Neural cell (in vitro differentiated cells): ENCODE measurements around the gene ARHGAP45. TPM values are rescaled to one million over a fixed set of nuclear protein-coding genes. Genes with fewer than 3 reads are reported as not detected.

Experiments used
- H2AFZ ChIP-seq: fragments of 200-600, 300-800 bp; sonication (generic), shearing (Covaris generic); 2 replicates; pipeline ENCODE4 v1.6.0; 2014; ENCODE audit warnings: low read depth, mild to moderate bottlenecking, antibody characterized with exemption, low read length, moderate library complexity
- H3F3A ChIP-seq: fragments of 200-600 bp; shearing (Covaris generic); 2 replicates; pipeline ENCODE4 v1.6.1; 2016; ENCODE audit warnings: mild to moderate bottlenecking, moderate library complexity, mixed read lengths, antibody characterized with exemption, low read length; ENCODE audit not compliant: insufficient read depth, poor library complexity, severe bottlenecking
- H3K27ac ChIP-seq: fragments of 200-600, 300-800 bp; sonication (generic), shearing (Covaris generic); 2 replicates; pipeline ENCODE4 v1.5.1; 2014; ENCODE audit warnings: mild to moderate bottlenecking, low read length, moderate library complexity
- H3K27me3 ChIP-seq: fragments of 300-800, 200-600 bp; sonication (generic), shearing (Covaris generic); 2 replicates; pipeline ENCODE4 v1.6.0; 2014; ENCODE audit warnings: mild to moderate bottlenecking, low read depth, low read length, moderate library complexity; ENCODE audit not compliant: insufficient read depth
- H3K36me3 ChIP-seq: fragments of 300-800, 200-600 bp; sonication (generic), shearing (Covaris generic); 2 replicates; pipeline ENCODE4 v1.5.1; 2014; ENCODE audit warnings: mild to moderate bottlenecking, antibody characterized with exemption, low read length, moderate library complexity; ENCODE audit not compliant: insufficient read depth
- H3K4me2 ChIP-seq: fragments of 300-800, 200-600 bp; sonication (generic), shearing (Covaris generic); 2 replicates; pipeline ENCODE4 v1.6.0; 2014; ENCODE audit warnings: mild to moderate bottlenecking, low read length
- H3K4me3 ChIP-seq: fragments of 300-800, 200-600 bp; sonication (generic), shearing (Covaris generic); 2 replicates; pipeline ENCODE4 v1.5.1; 2014; ENCODE audit warnings: mild to moderate bottlenecking, low read length, moderate library complexity
- H3K79me2 ChIP-seq: fragments of 200-600 bp; shearing (Covaris generic); replicated peaks from 2 replicates; pipeline ENCODE4 v1.6.0; 2014; ENCODE audit warnings: mild to moderate bottlenecking, low read length, moderate library complexity; ENCODE audit not compliant: insufficient read depth
- H3K9ac ChIP-seq: fragments of 300-800, 200-600 bp; sonication (generic), shearing (Covaris generic); 2 replicates; pipeline ENCODE4 v1.6.1; 2016; ENCODE audit warnings: mild to moderate bottlenecking, low read length, mixed read lengths
- H3K9me2 ChIP-seq: fragments of 200-600 bp; shearing (Covaris generic); 2 replicates; pipeline ENCODE4 v1.6.1; 2016; ENCODE audit warnings: mild to moderate bottlenecking, low read length, mixed read lengths; ENCODE audit not compliant: insufficient read depth
- H3K9me3 ChIP-seq: fragments of 200-600, 300-800 bp; sonication (generic), shearing (Covaris generic); 2 replicates; pipeline ENCODE4 v1.6.1; 2016; ENCODE audit warnings: mild to moderate bottlenecking, mixed run types, low read length, moderate library complexity, mixed read lengths
- H4K20me1 ChIP-seq: fragments of 200-600 bp; shearing (Covaris generic); 2 replicates; pipeline ENCODE4 v1.6.1; 2016; ENCODE audit warnings: mild to moderate bottlenecking, mixed run types; ENCODE audit not compliant: insufficient read depth
- EP300 ChIP-seq: fragments of 450-650 bp; conservative IDR thresholded peaks from 2 replicates; pipeline ENCODE4 v1.6.1; 2014; ENCODE audit warnings: antibody characterized with exemption, mild to moderate bottlenecking, moderate library complexity; ENCODE audit not compliant: poor library complexity, severe bottlenecking
- MXI1 ChIP-seq: fragments of 450-650 bp; conservative IDR thresholded peaks from 2 replicates; pipeline ENCODE4 v1.6.1; 2014; ENCODE audit warnings: antibody characterized with exemption, mild to moderate bottlenecking; ENCODE audit not compliant: poor library complexity, severe bottlenecking
- POLR2AphosphoS5 ChIP-seq: IDR thresholded peaks from 2 replicates; pipeline ENCODE4 v1.6.1; 2012
- RAD21 ChIP-seq: fragments of 450-650 bp; conservative IDR thresholded peaks from 2 replicates; pipeline ENCODE4 v1.6.1; 2014; ENCODE audit warnings: antibody characterized with exemption, mild to moderate bottlenecking, moderate library complexity
- REST ChIP-seq: IDR thresholded peaks from 2 replicates; pipeline ENCODE4 v1.6.1; 2012; ENCODE audit warnings: borderline replicate concordance
- TAF1 ChIP-seq: IDR thresholded peaks from 2 replicates; pipeline ENCODE4 v1.6.1; 2012; ENCODE audit warnings: low read depth
- polyA plus RNA-seq: library from polyadenylated mRNA; depleted of rRNA; stranded (reverse); fragments of >200 nt; gene quantifications from 2 replicates; pipeline ENCODE4 v1.2.3, GENCODE V29; 2014

ARHGAP45 gene
- polyA plus RNA-seq, 1 donor from 2014 or later = 3.3 TPM

DNA sequence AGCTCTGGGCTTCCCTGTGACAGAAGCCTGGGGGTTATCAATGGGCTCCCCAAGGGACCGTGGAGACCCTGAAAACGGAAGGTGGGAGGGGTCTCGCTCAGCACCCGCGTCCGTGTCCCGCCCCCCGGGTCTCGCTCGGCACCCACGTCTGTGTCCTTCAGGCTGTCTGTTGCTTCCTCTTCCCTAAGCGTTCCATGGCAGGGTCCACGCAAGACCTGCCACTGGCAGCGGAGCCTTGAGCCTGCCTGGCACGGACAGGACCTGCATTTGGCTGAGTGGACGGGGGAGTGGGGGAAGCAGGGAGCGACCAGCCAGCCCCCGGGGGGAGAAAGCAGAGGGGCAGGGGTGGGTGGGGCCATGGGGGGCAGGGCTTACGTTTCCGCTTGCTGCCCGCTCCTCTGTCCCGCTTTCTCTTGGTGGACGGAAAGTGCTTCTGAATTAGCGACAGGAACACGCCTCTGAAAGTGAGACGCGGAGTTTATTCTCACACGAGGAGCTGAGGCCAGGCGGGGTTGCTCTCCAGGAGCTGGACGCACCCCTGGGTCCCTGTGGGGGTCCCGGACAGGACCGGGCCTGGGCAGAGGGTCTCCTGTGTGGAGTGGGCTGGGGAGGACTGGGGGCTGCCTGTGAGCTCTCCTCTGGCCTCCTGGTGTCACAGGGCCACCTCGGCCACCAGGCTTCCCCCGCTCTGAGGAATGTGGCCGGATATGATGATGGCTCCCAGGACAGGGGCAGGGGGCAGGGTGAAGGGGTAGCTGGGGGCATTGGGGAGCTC, 48.9 kb downstream of the ARHGAP45 start:
- H3K9ac ChIP-seq = no peak overlapping the region
- H2AFZ ChIP-seq = no peak overlapping the region
- H3F3A ChIP-seq = no peaks in the 10 kb centered on the region
- H3K4me2 ChIP-seq = no peak overlapping the region
- H3K9me3 ChIP-seq = no peaks in the 10 kb centered on the region
- no peaks in the 10 kb centered on the region for H3K36me3 ChIP-seq
- H3K4me3 ChIP-seq = no peak overlapping the region
- no peaks in the 10 kb centered on the region for H4K20me1 ChIP-seq
- H3K27ac ChIP-seq = no peak overlapping the region
- no peaks in the 10 kb centered on the region for H3K79me2 ChIP-seq
- no peaks in the 10 kb centered on the region for H3K9me2 ChIP-seq
- TF ChIP-seq RAD21 (no peak), TAF1 (no peak), POLR2AphosphoS5 (no peak), REST (no peak), MXI1 (no peak), EP300 (no peak)
- no peaks in the 10 kb centered on the region for H3K27me3 ChIP-seq

- Histone ChIP-seq H3K4me3 (no peak overlapping the region), H3K4me2 (no peak overlapping the region), H3K27ac (no peak overlapping the region), H3K36me3 (no peaks in the 10 kb centered on the region), H4K20me1 (no peaks in the 10 kb centered on the region), H3K9me3 (no peaks in the 10 kb centered on the region), H2AFZ (no peak overlapping the region), H3K9me2 (no peaks in the 10 kb centered on the region), H3K27me3 (no peaks in the 10 kb centered on the region), H3F3A (no peaks in the 10 kb centered on the region), H3K79me2 (no peaks in the 10 kb centered on the region), H3K9ac (no peak overlapping the region)
- TF ChIP-seq REST = no peak
These were observed 50.0 kb downstream of the ARHGAP45 start for GRCh38 chr19:1116726-1117581.
